GM21360 (cell line): ENCODE data around the gene ATF6.

Experiments used
- ATAC-seq: cut with Tn5 transposase; IDR thresholded peaks from one replicate; pipeline ENCODE4 v1.9.1; 2021; ENCODE audit warnings: mild to moderate bottlenecking, moderate library complexity; ENCODE audit not compliant: unreplicated experiment

Gene ATF6

DNA sequence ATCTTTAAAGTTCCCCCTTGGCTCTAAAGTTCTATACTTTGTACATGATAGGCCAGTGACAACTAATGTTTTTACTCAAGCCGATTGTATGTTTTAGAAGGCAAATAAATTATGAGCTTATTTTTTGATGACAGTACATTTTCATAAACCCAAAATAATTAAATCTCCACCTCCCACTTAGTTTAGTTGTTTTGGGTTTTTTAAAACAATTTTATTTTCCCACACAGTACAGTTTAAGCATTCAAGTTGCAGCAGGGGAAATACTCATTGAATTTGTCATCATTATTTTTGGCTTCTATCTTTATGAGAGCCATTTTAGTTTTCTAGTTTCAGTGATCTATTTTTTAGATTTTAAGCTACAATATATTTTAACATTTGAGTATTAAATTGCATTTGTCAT is 163.9 kb downstream of the ATF6 start:
- ATAC-seq = no peak

DNA sequence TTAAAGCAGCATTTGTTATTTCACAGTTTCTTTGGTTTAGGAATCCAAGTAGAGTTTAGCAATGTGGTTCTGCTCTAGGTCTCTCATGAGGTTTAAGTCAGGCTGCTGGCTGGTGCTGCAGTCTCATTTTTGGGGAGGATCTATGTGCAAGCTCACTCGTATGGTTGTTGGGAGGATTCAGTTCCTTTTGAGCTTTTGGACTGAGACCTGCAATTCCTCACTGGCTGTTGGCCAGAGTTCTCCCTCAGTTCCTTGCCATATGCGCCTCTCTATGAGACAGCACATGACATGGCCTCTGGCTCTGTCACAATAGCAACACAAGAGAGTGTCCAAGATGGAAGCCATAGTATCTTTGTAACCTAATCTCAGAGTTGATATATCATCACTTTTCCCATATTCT is 166.5 kb downstream of the ATF6 start:
- ATAC-seq = no peak

DNA sequence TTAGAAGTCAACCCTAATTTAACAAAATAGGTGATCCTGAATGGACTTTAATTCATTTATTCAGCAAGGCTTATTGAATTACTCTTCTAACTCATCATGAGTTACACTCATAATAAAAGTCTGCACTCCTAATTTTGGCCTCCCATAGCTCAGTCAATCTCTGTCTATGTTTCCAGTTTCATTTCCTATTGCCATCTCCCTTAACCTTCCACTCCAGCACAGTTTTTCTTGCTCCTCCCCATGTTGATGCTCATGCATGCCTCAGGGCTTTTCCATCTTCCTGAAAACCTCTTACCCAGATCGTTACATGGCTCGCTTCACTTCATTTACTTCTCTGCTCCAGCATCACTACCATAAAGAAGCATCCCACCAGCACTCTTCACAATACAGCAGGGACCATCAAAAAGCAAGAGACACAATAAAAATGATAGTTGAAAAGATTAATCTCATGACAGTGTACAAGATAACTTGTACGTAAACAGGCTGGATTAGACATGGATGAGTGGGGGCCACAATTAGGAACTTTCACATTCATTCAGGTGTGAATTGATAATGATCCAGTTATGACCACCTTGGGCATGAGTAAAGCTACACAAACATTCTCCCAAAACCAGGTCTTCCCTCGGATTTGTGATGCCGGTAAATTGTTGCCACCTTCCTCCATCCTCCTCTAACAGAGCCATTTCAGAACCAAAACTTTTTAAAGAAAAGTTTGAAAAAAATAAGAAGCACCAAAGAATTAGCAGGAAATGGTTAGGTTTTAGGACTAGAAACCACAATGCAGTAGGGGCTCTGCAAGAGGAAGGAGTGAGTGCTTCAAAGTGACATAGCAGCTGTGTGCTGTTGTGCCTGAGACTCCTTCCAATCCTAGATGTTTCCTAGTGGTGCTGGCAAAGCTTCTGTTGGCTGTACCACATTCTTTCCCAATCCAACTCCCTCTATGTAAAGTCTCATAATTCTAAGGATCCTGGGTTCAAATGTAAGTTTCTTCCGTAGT is 167.8 kb downstream of the ATF6 start:
- peak; percentile 40 for ATAC-seq

DNA sequence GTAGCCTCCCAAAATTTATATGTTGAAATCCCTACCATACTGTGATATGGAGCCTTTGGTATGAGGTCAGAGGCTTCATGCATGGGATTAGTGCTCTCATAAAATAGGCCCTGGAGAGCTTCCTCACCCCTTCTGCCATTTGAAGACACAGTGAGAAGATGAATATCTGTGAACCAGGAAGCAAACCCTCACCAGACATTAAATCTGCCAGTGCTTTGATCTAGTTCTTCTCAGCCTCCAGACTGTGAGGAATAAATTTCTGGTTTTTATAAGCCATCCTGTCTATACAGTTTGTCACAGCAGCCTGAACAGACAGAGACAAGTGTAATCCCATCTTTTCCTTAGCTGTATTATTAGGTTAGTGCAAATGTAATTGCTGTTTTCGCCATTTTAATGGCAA is 169.1 kb downstream of the ATF6 start:
- ATAC-seq = no peak

DNA sequence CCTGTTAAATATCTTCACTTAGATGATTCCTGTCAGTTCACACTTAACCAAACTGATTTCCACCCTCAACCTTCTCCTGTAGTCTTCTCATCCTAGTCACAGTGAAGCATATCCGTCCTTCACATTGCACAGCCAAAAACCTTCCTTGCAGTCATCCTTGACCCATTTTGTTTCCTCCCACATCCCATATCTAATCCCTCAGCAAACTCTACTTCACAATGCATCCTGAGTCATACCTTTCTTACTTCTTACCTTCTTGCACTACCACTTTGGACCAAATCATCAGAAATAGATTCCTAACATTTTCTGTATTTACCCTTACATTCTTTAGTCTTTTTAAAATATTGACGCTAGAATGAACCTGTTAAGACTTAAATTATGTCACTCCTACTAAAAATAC is 170.7 kb downstream of the ATF6 start:
- ATAC-seq = no peak

DNA sequence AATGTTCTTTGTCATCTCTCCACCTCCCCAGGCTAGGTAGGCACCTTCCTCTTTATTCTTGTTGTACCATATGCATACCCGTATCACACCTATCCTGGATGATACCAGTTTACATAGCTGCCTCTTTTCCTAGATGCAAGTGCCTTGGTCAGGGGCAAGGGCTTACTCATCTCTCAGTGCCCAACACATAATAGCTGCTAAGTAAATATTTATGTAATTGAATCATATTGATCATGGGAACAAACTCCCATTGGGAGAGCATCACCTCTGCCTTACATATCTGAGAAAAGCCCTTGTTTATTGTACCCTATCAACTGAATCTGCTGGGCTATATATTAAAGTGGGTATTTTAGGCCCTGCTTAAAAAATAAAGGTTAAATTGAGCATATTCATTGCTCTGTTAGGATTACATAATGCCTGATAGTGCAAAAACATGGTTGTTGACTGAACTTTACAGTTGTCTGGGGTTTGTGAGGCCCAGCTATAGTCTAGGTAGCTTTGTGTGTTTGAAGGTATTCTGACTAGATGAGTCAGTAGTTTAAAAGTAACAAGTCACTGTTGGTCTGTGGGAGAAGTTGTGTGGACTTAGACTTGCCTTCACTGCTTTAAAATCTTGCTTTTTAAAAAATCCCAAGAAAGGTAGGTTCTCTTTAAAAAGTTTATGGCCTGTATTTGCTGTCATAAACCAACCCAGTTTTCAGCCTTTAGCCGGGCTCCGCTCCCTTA is 174.9 kb downstream of the ATF6 start:
- no peak for ATAC-seq

DNA sequence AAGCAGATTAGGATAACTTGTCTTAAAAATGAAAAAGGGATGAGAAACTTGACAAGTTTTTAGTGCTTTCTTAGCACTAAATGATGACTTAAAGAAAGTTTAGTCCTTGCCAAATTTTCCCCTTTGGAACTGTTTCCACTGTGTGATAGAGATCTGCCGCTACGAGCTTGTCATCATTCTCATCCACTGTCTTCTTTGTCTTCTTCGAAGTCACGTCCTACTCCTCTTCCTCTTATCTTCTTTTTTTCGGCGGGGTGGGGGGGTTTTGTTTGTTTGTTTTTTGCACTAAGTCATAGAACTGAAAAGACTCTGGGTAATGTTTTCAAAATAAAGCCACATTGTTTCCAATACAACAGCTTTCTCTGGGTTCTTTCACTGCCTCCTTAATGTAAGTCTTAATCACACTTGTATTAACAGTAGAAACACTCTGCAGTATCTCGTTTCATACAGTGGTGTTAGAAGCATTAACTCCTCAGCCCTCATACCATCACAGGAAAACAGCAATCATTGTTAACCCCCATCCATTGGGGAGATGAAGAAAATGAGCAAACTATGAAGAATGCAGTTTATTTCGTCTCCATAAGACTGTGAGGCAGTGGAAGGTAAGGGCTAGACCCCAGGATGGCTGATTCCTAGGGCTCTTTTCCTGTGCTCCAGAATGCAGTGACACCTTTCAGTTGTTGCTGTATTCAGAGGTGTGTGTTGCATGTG is 175.8 kb downstream of the ATF6 start:
- ATAC-seq = no peak

DNA sequence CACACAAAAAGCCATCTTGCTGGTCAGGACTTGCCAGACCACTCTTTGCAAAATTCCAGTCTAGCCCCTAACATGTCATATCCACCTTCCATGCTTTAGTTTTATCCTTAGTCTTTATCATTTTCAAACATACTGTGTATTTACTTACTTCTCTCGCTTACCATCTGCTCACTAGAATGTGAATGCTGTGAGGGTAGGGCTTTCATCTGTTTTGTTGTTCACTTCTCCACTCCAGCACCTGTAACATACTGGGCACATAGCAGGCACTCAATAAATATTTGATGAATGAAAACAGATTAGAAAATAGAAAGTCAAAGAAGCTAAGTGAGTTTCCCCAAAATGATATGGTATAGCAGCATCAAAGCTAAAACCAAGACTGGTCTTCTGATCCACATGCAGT is 177.6 kb downstream of the ATF6 start:
- no peak for ATAC-seq

DNA sequence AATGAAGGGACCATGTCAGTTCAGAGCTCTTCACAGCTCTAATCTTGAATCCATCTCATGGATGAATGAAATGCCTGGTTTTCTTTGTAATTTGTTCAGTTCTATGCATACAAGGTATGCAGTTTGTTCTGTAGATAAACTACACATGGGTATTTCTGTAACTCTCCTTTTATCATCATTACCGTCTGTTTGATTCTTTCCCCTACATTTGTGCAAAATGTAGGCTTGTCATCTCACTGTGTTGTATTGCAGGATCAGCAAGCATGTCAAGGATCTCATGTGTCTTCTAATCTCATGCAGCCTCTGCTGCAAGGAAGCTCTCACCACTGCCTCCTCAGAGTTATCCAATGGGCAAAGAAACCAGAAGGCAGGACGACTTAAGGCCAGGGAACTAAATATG is 178.3 kb downstream of the ATF6 start:
- no peak for ATAC-seq

DNA sequence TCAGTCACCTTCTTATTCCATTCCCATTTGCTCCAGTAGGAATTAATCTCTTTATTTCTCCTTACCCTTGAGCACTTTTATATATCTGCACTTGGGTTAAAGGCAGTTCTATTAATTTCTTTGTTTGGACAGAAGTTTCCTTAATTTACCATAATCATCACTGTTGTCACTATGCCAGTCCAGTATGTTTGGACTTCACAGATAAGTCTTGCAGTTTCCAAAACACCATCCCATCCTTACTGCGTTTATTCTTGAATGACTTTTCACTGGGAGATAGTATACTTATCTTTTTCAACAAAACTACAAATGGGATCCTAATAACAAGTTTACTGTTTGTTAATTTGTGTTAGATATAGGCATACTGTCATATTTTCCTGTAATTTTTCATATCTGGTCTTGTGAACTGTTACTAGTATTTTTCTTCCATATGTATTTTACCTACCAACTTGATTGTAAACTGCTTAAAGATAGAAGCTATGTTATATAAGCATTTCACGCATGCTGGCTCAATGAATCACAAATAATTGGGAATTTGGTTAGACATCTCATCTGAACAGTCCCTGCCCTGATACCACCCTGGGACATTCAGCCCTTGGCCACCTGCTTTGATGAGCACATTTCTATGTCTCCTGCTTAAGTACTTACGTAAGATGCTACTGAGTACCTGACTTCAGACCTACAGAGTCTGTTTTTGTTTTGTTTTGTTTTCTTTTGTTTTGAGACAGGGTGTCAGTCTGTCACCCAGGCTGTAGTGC is 179.4 kb downstream of the ATF6 start:
- ATAC-seq = no peak

DNA sequence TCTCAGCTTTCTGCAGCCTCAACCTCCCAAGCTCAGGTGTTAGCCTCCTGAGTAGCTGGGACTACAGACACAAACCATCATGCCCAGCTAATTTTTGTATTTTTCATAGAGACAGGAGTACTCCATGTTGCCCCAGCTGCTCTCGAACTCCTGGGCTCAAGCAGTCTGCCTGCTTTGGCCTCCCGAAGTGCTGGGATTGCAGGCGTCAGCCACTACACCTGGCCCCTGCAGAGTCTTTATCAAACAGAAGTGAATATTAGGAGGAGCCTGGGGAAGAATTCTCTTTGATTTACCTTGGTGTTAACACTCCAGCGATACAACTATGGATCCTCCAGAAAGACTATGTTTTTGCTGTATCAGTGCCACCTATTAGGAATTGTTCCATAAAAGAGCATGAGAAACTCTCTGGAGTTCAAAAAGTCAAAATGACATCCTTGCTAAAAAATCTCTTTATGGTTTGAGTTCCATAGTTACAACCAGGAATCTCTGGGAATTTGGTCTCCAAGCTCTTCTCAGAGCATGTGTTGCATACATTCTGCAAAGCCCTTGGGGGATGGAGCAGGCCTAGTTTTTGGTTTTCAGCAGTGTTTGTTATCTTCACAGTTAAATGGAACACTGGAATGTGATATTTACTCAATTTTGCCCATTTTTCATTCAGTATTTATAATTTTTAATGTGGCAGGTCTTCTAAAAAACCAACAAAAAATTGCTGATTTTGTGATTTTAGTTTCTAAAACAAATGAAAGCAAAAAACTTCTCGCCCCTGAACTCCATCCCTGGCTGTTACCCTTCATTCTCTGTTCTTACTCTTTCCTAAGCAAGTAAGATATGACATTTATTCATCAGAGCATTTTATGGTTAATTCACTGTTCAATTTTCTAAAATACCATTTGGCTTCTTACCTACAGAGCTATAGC is 180.2 kb downstream of the ATF6 start:
- ATAC-seq = no peak

DNA sequence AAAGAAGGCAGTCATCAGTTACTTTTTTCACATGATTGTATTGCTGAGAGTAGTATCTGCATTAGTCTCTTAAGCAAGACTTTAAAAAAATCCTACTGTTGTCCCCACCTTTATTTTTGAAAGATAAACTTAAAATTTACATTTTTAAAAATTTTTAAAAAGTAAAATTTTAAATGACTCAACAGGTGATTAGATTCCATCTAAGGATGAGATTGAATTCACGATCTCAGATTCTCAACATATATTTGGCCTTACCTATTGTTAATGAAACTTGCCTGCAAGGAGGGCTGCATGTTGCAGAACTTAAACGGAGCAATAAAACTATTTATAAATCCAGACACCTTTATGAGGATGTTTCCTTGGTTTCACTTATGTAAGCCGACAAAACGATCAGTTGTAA is 182.3 kb downstream of the ATF6 start:
- ATAC-seq = no peak

DNA sequence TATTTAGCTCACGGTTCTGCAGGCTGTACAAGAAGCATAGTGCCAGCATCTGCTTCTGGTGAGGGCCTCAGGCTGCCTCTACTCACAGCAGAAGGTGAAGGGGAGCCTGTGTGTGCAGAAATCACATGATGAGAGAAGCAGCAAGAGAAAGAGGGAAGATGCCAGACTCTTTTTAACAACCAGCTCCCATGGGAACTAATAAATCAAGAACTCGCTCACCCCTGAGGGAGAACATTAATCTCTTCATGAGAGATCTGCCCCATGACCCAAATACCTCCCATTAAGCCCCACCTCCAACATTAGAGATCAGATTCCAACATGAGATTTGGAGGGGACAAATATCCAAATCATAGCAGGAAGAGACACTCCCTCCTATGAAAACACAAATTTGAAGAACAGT is 183.4 kb downstream of the ATF6 start:
- no peak for ATAC-seq

DNA sequence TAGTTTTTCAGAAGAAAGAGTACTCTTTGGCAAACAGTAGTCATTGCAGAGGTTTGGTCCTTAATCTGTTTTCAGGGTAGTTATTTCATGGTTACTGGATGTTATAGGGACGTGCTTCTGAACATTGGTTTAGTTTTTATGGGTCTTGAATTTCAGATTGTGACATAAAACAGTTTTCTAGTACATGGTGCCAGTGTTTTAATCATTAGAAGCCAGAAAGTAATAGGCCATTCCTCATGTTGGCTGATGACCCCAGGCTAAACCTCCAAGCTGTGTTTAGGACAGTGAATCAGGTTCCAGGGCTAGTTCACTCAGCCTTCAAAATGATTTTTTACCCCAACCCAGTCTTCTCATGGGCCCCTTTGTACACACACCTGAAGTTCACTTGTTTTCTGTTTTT is 184.3 kb downstream of the ATF6 start:
- no peak for ATAC-seq

DNA sequence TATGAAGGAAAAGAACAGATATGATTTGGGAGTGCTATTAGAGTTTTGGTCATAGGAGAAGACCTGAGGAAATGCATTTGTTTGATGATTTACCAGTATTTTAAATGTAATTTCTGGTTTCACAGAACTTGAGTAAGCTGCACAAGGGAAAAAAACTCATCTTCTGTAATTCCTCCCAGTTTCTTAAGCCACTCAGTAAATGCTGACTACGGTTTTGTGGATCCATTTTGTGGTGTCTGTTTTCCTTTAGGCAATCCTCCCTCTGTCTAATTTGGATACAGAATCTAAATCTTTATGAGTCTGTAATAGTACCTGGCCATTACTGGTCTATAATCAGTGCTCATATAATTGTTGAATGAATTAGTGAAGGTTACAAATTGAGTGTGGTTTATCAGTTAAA is 185.5 kb downstream of the ATF6 start:
- ATAC-seq = no peak

DNA sequence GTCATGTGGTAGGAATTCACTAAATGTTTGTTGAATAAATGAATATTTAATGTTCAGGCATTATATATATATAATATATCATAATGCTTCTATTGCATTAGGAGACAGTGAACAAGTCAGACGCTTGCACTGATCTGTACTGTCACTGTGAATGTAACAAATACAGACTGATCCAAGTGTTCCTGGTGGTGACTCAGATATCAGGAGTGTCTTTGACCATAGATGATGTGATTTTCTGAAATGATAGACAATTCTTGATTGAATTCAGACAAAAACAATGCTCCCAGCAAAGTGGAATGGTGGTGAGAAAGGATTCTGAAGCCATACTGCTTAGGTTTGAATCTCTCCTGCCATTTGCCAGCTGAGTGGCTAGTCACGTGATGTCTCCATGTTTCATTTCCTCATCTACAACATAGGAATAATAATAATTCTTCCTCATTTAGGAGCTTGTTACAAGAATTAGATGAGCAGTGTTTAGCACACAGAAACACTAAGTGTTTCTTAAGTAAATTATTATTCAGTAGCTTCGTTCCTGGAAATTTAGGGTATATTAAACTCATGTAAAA is 186.6 kb downstream of the ATF6 start:
- ATAC-seq = no peak

DNA sequence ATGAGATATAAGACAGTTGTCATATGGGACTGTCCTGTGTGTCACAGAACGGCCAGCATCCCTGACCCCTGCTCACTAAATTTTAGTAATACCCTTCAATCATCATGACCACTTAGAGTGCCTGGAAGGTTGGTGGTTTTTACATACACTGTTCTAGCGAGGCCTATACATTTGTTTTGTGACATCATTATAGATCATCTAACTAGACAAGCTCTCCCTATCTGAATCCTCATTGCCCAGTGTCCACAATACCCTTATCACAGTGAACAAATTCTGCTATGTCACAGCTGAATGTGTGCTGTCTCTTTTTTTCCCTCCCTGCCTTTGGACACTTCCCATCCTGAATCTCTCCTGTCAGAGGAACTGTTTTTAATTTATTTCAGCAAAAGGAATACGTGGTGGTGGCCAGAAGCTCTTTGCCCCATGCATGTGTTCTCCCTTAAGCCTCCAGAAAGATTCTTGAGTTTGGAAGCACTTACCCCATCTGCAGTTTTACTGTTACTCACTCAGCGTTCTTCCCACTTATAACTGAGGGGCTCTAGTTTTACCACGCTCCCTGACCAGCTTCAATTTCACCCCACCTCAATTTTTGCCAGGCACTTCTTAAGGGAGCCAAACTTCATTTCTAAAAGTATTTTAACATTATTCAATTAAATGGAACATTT is 187.3 kb downstream of the ATF6 start:
- no peak for ATAC-seq

DNA sequence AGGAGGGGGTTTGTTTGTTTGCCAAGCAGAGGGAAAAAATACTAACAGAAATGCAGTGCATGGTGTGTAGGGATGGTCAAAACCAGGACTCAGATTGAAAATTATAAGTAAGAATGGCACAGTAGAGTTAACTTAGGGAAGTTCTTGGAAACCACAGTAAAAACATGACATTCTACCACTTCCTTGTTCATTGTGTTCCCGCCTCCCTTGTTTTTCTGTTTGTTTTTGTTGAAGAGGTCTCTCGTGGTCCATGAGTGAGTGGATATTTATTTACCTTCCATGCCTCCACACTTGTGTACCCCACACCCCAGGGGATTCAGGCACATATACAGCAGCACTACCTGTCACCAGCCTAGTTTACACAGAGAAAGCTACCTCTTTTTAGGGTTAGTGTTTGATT is 187.9 kb downstream of the ATF6 start:
- ATAC-seq = no peak

DNA sequence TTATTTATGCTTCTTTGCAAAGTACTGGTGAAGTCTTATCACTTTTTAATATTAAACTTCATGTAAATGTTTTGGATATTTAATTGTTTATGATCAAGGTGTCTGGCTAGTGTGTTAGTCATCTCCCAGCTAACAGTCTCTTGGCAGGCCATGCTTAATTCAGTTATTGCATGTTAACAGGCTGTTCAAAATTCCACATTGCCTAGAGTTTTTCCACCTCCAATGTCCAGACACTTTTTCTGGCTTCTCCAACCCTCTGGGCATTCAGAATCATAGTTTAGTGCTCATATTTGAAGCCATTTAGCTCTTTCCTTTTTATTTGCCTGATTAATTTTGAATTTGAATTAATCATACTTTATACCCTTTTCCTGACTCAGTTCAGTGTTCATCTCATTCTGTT is 188.3 kb downstream of the ATF6 start:
- ATAC-seq = no peak
